NCI-H2171 (cell line): ENCODE measurements around the gene IVD.

Source experiments
- DNase-seq: peaks from one replicate; lab custom pipeline; 2025; lab: John Stamatoyannopoulos, UW

Gene IVD

DNA sequence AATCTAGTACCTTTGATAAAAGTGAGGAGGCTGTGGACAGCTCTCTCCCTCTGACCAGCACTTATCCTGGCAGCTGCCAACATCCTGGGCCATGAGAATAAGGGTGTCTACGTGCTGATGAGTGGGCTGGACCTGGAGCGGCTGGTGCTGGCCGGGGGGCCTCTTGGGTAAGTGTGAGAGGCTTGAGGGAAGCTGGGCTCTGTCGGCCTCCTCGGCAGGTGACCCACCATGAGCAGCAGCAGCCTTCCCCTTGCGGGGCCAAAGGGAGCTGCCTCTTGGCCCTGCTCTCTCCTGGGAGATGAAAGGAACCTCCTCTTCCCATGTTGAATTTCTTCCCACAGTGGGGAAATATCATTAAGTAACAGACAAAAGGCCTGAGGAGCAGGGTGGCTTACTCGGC, 9.2 kb downstream of the IVD start:
- no peak for DNase-seq

DNA sequence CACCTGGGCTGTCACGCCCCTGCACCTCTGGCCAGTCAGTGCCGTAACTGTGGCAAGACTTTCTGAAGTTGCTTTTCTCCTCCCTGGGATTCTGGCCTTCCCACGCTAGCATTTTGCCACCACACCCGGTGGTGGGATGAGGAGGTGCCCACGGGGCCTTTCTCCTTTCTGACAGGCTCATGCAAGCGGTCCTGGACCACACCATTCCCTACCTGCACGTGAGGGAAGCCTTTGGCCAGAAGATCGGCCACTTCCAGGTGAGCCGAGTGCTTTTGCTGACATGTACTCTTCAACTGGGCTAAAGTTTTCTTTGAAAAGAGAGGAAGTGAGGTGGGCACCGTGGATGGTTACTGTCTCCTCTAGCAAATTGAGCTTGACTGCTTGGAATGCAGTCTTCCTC, 9.6 kb downstream of the IVD start:
- DNase-seq, result no peak

DNA sequence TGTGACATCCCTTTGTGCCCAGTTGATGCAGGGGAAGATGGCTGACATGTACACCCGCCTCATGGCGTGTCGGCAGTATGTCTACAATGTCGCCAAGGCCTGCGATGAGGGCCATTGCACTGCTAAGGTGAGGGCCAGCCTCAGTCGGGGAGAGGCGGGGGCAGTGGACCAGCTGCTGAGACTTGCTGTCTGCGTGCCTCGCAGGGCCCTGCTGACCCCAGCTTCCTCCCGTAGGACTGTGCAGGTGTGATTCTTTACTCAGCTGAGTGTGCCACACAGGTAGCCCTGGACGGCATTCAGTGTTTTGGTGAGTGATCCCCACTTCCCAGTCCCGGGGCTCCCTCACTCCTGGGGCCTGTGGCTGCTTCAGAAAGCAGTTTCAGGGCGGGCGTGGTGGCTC, 10.5 kb downstream of the IVD start:
- DNase-seq, result no peak

DNA sequence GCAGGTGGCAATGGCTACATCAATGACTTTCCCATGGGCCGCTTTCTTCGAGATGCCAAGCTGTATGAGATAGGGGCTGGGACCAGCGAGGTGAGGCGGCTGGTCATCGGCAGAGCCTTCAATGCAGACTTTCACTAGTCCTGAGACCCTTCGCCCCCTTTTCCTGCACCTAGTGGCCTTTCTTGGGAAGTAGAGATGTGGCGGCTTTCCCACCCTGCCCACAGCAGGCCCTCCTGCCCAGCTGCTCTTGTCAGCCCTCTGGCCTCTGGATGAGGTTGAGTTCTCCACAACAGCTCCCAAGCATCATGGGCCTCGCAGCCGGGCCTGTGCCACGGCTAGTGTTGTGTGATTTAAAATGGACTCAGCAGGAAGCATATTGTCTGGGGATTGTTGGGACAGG, 12.5 kb downstream of the IVD start:
- DNase-seq, result no peak

DNA sequence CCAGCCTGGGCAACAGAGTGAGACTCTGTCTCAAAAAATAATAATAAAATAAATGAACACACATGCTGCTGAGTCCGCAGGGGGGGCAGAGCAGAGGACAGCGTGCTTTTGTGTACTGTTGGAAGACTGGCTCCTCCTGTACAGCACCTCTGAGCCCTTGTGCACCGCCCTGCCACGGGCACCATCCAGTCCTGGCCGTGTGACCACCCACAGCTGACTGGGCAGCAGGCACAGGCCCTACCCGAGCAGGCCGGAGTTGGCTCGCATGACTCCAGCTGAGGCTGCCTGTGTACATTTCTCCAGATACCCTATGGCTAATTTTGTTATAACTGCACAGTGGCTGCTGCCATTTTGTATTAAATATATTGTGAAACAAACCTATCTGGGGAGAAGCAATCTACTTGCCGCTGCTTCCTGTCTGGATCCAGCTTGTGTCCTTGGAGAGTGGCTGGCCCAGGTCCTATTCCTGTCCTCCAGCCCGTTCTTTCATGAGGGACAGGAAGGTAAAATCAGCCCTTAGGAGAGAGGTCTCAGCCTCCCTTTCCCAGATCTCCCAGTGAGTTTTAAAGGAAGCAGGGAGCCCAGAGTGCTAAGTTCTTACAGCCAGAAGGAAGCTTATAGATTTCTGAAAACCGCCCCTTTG, 14.6 kb downstream of the IVD start:
- no peak for DNase-seq

DNA sequence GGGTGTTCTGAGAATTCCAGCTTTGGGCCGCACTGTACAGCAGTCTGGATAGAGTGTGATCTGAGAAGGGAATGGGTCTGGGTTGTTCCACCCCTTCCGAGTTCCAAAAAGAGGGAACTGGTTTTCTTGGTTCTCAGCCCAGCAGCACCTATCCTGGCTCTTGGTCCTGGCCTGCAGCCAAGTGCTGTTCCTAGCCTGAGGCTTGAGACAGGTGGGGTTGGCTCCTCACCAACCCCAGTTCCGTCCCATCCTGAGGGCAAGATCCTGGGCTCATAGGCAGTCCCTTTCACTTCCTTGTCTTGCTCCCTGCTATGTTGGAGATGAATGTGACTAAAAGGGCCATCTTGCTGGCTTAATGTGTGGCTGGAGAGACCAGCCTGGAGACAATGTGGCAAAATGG, 15.2 kb downstream of the IVD start:
- peak; percentile 41 for DNase-seq

DNA sequence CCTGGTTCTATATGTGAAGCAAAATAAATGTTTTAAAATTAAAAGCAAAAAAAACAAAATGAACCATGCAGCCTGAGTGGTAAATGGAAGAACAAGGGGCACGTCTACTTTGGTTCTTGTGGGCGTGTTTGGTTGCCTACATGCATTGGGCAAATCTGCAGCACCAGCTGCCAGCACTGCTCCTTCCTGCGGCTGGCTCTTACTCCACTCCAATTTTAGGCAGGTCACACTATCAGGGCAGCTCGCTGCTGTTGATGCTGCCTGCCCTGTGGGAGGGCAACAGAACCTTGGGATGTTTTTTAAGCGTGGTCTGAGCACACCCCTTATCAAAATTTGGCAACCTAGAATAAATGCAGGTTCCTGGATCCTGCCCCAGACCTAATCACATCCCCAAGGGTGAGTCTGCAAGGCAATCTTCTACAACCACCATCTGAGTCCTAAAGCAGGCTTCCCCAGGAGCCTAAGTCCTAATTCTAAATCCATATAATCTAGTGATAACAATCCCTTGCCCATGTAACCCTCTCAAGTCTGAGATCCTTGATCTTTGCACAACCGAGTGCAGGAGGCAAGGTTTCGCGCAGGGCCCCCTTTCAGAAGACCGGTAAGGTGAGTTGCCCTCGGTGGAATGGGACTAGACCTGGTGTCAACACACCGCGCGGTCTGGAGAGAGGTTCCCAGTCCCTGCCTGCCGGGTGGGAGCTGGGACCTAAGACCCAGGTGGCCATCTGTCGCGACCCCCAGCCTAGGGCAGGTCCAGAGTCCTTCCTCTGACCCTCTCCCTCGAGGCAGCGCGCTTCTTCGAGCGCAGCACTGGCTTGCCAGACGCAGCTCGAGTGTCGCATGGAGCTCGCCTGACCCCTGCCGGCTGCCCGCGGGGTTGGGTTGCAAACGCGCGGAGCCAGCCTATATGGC, 15.9 kb downstream of the IVD start:
- peak; percentile 79 for DNase-seq

DNA sequence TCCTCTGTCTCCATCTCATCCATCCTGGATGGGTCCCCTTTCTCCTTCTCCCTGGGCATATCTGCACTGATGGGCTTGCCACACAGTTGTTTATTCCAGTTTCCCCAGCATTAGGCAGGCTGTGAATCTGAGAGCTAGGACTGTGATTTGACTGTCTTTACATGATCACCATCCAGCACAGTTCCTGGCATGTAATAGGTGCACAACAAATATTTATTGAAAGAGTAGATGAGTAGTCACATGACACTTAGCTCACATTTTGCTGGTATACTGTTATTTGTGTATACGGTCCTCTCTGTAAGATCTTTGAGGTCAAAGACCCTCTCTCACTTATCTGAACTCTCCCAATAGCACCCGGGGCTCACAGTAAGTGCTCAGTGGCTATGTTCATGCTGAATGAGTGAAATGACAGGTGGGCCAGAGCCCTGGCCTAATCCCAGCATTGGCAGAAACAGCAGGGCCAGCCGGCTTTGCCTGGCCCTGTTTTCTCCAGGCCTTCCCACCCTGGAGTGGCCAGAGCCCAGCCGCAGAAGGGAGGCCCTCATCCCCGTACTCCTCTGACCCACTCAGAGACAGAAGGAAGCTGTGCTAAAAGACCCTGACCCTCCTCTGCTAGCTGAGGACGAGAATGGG, 19.0 kb downstream of the IVD start:
- DNase-seq, result no peak

DNA sequence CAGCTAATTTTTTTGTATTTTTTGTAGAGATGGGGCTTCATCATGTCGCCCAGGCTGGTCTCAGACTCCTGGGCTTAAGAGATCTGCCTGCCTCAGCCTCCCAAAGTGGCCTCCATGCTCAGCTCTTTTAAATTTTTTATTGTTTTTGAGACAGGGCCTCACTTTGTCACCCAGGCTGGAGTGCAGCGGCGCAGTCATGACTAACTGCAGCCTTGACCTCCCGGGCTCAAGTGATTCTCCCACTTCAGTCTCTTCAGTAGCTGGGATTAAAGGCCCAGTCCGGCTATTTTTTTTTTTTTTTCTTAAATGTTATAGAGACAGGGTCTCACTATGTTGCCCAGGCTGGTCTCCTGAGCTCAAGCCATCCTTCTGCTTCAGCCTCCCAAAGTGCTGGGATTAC, 20.1 kb downstream of the IVD start:
- no peak for DNase-seq

DNA sequence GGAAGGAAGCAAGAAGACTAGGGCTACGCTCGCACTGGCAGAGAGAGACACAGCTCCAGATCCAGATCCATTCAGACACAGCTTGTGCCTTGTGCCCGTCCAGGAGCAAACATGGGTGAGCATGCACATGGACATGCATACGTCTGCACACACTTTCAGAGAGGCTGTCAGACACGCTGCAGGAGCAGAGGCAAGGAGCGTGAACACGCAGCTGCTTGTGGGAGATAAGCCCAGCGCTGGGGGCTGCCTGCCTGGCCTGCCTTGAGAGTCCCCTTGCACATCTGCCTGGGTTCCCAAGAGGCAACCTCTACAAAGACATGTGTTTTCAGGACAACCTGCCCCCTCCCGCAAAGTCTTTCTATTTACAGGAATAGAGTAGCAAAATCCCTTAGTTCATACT, 21.6 kb downstream of the IVD start:
- DNase-seq, result no peak

DNA sequence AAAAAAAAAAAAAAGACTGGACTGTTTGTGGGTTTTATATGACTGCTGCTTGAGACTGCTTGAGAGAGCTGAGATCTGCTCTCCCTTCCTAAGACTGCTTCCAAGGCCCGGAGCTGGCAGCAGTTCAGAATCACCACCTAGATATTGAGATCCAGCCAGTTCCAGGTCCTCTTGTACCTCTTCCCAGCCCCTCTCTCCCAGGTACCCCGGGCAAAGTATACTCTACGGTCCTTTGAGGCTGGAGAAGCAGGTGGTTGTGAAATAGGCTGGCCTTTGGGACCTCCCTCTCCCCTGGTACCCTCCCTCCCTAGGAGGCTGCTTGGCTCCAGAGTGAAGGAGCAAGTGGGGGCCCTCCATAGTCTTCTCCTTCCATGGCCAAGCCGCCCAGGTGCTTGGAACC, 22.6 kb downstream of the IVD start:
- no peak for DNase-seq

DNA sequence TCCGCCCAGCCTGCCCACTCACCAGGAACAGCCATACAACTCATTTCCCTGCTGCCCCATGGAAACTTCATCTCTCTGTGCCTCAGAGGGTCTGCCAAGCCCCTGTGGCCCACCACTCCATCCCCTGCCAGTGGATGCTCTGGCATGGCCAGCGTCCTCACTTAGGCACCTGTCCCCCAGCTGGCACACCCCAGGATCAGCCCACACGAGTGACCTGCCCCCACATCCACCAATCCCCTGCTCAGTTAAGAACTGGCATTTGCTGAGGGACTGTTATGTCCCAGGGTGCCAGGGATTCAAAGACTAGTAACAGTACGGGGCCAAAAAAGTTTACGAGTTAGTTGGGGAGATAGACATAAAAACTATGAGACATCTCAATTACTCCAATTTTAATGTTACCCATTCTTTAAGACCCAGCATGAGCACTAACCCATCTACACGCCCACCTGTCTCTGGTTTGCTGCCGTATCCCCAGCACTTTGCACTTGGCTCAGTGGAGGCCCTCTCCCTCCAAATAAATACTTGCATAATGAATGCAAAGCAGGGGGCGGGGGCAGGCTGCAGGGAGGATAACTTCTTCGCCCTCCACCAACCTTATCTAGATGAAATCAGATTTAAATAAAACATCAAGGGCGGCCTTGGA, 23.6 kb downstream of the IVD start:
- no peak for DNase-seq

DNA sequence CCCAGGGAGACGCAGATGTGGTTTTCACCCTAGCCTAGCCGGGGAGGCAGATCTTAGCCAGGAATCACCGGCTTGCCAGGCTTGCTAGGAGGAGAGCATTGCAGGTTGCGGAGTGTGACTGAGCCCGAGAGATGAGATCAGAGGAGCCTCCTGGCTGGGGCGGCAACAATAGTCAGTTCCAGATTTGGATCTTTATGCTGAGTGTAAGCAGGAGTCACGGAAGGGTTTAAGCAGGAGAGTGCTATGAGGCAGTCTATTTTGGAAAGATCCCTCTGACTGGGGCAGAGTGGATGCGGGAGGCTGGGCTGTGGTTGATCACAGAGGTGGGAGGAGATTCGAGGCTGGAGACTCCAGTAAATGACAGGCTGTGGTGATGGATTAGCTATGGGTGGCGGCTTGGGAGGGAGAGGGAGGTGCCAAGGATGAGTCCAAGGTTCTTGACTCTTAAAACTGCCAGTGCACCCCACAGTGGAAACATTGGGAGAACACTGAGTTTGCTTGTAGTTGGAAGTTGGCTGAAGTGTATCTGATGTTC, 24.7 kb downstream of the IVD start:
- no peak for DNase-seq

DNA sequence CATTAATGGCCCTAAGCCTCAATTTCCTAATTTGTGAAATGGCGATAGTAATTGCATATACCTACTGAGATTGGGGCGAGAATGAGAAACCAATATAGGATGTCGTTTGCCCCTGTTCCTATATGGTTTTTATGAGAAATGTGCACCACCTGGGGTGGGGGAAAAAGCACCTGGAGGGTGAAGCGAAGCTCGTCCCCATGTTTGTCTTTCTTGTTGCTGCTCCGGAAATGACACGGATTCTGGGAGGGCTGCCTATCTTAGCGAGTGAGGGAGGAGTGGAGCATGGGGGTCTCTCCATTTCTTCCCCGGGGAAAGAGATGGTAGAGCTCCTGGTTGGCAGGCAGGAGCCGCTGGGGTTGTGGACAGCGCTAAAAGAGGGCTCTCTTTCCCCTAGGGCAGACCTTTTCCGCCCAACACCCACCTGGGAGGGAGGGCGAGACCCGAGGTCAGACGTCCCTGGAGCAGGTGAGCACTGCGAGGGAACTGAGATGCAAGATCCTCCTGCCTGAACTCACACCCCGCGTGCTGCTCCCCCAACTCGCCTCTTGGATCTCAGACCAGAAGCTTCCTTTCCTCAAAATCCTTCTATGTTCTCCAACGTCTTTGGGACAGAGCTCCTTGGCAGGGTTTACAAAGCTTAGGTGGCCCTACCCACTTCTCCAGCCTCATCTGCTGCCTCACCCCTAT, 29.6 kb downstream of the IVD start:
- no peak for DNase-seq

DNA sequence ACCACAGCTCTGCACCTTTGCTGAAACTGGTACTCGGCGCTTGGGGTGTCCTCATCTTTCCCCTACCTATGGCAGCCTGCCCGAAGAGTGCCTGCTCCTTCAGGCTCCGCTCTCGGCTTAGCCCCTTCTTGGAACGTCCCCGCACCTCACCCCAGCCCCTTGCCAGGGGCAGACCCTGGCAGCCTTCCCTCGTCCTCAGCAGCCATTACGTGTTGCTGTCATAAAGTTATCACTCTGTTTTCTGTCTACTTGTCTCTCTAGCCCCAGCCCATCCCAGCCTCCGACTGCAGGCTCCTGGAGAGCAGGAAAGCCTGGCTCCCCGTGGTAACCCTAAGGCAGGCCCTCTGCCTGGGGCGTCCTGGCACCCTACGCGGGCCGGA, 30.1 kb downstream of the IVD start:
- DNase-seq, result no peak

DNA sequence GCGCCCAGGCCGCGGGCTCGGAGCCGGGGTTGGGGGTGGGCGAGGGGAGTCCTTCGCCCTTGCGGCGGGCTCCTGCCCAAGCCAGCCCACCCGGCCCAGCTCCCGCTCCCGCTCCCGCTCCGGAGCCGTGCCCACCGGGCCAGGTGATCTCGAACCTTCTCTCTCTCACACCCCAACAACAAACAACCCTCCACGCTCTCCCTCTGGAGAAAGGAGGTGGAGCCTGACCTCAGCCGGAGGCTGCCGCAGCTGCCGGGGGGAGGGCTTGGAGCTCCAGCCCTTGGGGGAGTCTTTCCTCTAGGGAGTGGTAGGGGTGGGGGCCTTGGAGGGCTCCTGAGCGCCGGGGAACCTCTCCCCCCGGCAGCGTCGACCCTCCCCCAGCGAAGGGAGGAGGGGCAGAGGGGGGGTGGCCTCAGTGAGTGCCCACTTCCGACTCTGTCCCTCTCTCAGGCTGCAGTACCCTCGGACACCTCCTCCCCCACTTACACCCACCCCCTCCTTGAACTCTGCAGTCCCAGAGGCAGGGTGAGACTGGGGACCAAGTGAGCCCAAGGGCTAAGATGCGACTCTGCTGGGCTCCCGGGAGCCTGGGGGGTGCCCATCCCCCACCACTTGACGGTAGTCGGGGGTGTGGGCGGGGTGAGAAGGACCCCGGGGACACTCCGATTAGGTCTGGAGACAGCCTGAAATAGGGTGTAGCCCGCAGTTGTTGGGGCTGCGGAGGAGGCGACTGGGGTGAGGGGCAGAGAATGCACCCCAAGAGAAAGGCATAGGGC, 30.7 kb downstream of the IVD start:
- peak; percentile 26 for DNase-seq

DNA sequence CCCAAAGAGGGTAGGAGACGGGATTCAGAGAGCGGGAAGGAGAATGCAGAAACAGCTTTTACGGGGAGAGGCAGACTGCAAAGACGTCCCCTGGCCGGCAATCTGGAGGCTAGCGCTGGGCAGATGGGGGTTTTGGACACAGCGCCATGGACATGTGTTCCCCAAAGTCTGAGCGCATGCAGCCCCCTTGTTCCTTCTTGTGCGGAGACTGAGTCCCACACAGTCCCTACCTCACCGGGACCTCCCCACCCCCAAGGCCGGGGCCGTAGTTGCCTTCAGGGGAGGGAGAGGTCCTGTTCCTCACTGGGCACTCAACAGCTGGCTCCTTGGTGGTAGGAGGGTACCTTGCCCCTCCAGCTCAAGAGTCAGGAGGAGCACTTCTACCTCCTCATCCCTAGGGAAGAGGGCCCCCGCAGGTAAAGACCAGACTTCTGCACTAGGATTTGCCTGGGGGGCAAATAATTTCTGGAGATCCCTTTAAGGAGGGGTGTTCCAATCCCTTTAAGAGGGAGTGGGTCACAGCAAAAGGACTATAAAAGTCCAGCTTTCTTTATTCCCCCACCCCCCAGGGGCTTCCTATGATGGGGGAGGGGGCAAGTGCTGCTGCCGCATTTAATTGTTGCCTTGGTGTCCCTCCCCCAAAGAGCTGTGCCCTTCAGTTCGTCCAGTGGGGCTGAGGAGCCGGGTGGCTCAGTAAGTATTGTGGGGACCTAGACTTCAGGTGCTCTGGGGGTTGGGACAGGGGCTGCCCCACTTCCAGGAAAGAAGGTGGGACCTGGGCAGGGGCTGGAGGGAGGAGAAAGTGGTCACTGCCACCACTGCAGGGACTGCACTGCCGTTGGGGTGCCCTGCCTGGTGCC, 31.5 kb downstream of the IVD start:
- DNase-seq, result no peak

DNA sequence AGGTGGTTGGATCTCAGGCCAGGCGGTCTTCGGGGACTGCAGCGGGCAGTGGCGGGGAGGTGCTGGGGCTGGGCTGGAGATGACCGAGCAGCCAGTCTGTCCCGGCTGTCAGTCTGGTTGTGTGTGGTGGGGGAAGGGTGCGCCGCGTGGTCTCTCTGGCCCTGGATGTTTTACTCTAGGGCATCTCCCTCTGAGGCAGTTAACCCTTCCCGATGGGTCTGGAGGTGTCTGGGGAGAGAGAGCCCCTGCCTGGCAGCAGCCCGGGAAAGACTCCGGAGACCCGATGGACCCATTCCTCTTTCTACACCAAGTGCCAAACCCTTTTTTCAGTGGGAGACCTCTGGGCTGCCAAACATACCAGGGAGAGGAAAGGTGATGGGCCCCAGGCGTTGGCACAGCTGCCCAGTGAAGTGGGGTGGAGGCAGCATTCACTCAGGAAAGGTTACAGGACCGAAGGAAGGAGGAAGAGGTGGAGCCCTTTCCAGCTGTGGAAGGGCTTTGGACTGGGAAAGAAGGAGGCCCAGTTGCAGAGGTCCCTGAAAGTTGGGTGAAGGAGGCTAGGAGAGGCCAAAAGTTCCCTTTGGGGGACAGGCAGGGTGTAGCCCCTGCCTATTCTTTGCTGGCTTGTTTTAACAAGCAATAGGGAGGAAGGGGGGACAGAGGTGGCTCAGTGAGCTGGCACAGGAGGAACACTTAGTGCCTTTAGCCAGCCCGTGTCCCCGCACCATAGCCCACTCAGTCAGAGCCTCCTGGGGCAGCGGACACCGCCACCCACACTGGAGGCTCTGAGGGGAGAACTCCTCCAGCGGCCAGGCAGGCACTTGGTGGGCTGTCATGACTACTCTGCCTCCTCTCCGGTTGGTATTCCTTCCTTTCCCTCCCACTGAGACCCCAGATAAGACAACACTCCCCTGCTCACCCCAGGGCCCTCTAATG, 32.4 kb downstream of the IVD start:
- no peak for DNase-seq

DNA sequence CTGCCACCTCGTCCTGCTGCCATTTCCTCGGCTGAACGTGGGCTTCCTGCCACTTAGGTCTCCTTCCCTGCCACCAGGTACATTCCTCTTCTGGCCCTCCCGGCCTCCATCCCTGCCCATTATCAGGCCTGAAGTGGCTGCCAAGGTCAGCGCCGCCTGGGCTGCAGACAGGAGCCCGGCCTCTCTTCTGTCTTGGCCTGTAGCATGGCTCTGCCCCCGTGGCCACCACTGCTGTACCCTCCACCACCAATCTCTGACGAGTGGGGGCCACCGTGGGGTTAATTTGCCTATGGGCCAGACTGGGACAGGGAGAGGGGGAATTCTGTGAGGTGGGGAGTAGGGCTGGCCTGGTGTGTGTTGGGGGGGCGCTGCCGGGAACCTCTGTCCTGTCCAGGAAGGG, 33.1 kb downstream of the IVD start:
- DNase-seq, result no peak
